Chondrocyte (in vitro differentiated cells): ENCODE measurements around the gene MXRA8. TPM values are rescaled to one million over a fixed set of nuclear protein-coding genes. Genes with fewer than 3 reads are reported as not detected.

Experiments used
- DNase-seq: peaks from one replicate; pipeline ENCODE4 v3.0.0; 2021; ENCODE audit warnings: mixed read lengths, low spot score
- H3K27ac Mint-ChIP-seq: one replicate; pipeline ENCODE4 v1.8.0; 2021; ENCODE audit warnings: mild to moderate bottlenecking, moderate library complexity, mixed read lengths; ENCODE audit not compliant: unreplicated experiment
- H3K27me3 Mint-ChIP-seq: 2 replicates; pipeline ENCODE4 v1.8.0; 2021; ENCODE audit warnings: low read depth, mixed read lengths
- H3K36me3 Mint-ChIP-seq: 2 replicates; pipeline ENCODE4 v1.8.0; 2021; ENCODE audit warnings: low read depth, mixed read lengths
- H3K4me1 Mint-ChIP-seq: 2 replicates; pipeline ENCODE4 v1.8.0; 2021; ENCODE audit warnings: low read depth, mild to moderate bottlenecking, mixed read lengths
- H3K4me3 Mint-ChIP-seq: one replicate; pipeline ENCODE4 v1.8.0; 2021; ENCODE audit warnings: mild to moderate bottlenecking, moderate library complexity, mixed read lengths; ENCODE audit not compliant: unreplicated experiment
- H3K9me3 Mint-ChIP-seq: 2 replicates; pipeline ENCODE4 v1.8.0; 2021; ENCODE audit warnings: low read depth, mixed read lengths
- CTCF ChIP-seq: fragments of 200-600 bp; sonication (generic); IDR thresholded peaks from 2 replicates; pipeline ENCODE4 v1.5.0; 2021; ENCODE audit warnings: antibody characterized with exemption, mild to moderate bottlenecking, moderate library complexity
- total RNA-seq: library from RNA; stranded (reverse); gene quantifications from 3 replicates; pipeline ENCODE4 v1.2.1, GENCODE V29; 2021

Gene MXRA8
- total RNA-seq, 1 donor from 2014 or later, result 158 TPM

DNA sequence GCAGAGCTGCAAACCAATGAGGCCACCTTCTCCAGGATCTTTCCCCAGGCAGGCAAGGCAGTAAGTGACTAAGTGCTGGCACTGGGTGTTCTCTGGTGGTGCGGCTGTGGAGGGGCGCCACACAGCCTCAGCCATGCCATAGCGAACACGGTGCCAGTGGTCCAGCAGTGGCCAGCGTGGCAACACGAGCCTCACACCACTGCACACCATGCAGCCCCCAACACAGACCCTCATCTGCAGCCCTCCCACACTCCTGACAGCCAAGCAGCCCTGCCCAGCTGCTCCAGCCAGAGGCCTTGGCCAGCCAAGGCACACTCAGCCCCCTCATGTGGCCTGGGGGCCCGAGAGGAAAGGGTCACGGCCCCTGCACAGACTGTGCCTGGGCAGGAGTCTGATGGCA lies 36.9 kb downstream of the MXRA8 start:
- Mint-ChIP-seq H3K27ac (peak overlapping the region; percentile 36), H3K9me3 (no peaks in the 10 kb centered on the region), H3K27me3 (no peaks in the 10 kb centered on the region), H3K36me3 (peaks cover 2% of the 10 kb centered on the region), H3K4me1 (peaks cover 55% of the 10 kb centered on the region), H3K4me3 (no peak overlapping the region)
- DNase-seq, result no peak
- no peak for TF ChIP-seq CTCF

DNA sequence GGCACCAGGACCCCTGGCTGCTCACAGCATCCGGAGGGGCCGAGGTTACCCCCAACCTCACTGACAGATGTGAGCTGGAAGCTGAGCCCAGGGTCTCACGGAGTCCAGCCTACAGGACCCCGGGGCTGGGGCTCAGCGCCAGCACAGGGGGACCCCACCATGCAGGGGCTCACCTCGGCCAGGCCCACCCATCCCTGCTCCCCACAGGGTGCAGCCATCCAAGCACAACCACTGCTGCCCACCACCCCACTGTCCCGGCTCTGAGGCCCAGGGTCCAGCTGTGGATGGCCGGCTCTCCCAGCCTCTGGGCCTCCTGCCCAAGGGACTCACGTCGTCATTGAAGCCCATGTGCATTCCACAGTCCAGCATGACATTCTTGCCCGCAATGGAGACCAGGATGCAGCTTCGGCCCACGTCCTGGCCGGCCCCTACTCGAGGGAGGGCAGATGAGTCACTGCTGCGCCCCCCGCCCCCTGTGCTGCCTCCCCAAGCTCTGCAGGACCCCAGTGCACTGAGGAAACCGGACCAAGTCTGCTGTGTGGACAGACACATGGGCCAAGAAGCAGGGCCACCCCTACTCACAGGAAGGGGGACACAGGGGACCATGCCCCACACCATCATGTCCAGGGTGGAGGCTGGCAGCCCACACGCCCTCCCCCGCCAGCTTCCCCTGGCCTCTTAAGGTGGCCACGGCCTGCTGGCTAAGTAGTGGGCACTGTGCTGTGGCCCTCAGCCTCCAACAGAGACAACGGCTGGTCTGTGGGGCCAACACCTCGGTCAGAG lies 37.5 kb downstream of the MXRA8 start:
- Mint-ChIP-seq H3K4me3 (no peak overlapping the region), H3K27me3 (no peaks in the 10 kb centered on the region), H3K9me3 (no peaks in the 10 kb centered on the region), H3K27ac (peak overlapping the region; percentile 36), H3K36me3 (peaks cover 4% of the 10 kb centered on the region), H3K4me1 (peaks cover 50% of the 10 kb centered on the region)
- no peak for TF ChIP-seq CTCF
- DNase-seq, result no peak

- no peak for TF ChIP-seq CTCF
- Mint-ChIP-seq H3K4me1 (peaks cover 43% of the 10 kb centered on the region), H3K9me3 (no peaks in the 10 kb centered on the region), H3K4me3 (no peak overlapping the region), H3K27ac (no peak overlapping the region), H3K27me3 (no peaks in the 10 kb centered on the region), H3K36me3 (peaks cover 7% of the 10 kb centered on the region)
- DNase-seq, result no peak
Measured at GRCh38 chr1:1319646-1319941, 38.8 kb downstream of the MXRA8 start.

DNA sequence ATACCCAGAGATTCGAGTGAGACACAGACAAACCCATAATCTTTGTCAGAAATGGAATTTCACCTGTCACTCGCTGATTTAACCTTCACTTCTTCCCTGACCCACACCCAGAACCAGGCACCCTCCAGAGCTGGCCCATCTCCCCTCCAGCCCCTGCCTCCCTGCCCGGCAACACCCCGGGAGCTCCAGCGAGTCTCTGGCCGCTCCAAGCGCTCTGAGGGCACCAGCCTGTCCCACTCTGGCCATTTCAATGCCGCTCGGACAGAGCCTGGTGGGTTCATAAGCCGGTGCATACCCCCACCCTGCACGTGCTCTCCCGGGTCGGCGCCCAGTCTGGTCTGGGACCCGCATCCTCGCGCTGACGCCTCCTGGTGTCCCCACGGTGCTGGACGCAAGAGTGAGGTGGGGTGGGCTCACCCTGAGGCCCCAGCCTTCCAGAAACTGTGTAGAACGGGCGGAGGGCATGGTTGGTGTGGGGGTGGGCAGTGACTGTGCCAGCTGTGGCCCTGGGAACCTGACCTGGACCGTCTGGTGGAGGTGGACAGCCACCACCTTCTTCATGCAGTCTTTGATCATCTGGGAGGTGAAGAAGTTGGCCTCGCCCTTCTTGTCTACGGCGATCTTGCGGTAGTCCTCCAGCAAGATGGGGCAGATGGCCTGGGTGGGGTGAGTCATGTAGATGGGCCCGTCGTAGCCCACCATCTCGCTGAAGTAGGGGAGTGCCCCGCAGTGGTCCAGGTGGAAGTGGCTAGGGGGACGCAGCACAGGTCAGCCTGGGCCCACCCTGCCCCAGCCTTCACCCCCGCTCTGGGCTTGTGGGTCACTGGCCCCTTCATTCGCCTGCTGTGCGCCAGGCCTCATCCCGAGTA lies 39.3 kb downstream of the MXRA8 start:
- H3K27ac Mint-ChIP-seq, result peak overlapping the region; percentile 89
- no peak for DNase-seq
- peaks cover 43% of the 10 kb centered on the region for H3K4me1 Mint-ChIP-seq
- TF ChIP-seq CTCF, result no peak
- H3K4me3 Mint-ChIP-seq, result no peak overlapping the region
- H3K27me3 Mint-ChIP-seq, result no peaks in the 10 kb centered on the region
- peaks cover 7% of the 10 kb centered on the region for H3K36me3 Mint-ChIP-seq
- no peaks in the 10 kb centered on the region for H3K9me3 Mint-ChIP-seq

DNA sequence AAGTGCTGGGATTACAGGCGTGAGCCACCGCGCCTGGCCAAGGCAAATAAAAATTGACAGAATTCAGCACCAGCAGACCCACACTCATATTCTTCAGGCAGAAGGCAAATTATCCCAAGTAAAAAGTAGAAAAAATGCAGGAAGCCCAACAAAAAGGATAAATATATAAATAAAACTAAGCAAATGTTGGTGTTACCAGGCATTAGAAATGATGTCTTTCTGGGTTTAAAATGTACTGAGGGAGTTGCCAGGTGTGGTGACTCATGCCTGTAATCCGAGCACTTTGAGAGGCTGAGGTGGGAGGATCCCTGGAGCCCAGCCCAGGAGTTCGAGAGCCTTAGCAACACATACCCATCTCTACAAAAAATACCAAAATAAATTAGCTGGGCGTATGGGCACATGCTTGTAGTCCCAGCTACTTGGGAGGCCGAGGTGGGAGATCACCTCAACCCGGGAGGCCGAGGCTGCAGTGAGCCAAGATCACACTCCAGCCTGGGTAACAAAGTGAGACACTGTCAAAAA lies 40.2 kb downstream of the MXRA8 start:
- Mint-ChIP-seq H3K27ac (peak overlapping the region; percentile 89), H3K27me3 (no peaks in the 10 kb centered on the region), H3K36me3 (peaks cover 12% of the 10 kb centered on the region), H3K9me3 (no peaks in the 10 kb centered on the region), H3K4me1 (peaks cover 37% of the 10 kb centered on the region), H3K4me3 (no peak overlapping the region)
- no peak for DNase-seq
- TF ChIP-seq CTCF, result no peak
